Measurements from ENCODE around the gene CSF3R.

Gene CSF3R

GRCh38 chr1:36482724-36483388 is at the start of gene CSF3R:
TSS of gene CSF3R (minus strand) at chr1:36482913. CDS start at chr1:36479496, 3,417 bp downstream.
- no peak for DNase-seq

GRCh38 chr1:36531833-36532232 is 49.1 kb upstream of the CSF3R start:
- DNase-seq = no peak

- no peak for DNase-seq
Measured at GRCh38 chr1:36530791-36531190, 48.1 kb upstream of the CSF3R start.

- DNase-seq = no peak
Measured at GRCh38 chr1:36530261-36530660, 47.5 kb upstream of the CSF3R start.

GRCh38 chr1:36529769-36530260 is 47.1 kb upstream of the CSF3R start:
- DNase-seq = no peak

GRCh38 chr1:36528361-36529349 is 45.9 kb upstream of the CSF3R start:
- no peak for DNase-seq

- no peak for DNase-seq
Measured at GRCh38 chr1:36525166-36525565, 42.5 kb upstream of the CSF3R start.

GRCh38 chr1:36524359-36525062 is 41.8 kb upstream of the CSF3R start:
- DNase-seq = no peak

GRCh38 chr1:36523850-36524249 is 41.1 kb upstream of the CSF3R start:
- DNase-seq = no peak

GRCh38 chr1:36523230-36523495 is 40.5 kb upstream of the CSF3R start:
- DNase-seq = no peak

- no peak for DNase-seq
Measured at GRCh38 chr1:36522461-36523229, 39.9 kb upstream of the CSF3R start.

- no peak for DNase-seq
Measured at GRCh38 chr1:36522021-36522420, 39.3 kb upstream of the CSF3R start.

GRCh38 chr1:36520771-36521420 is 38.2 kb upstream of the CSF3R start:
- DNase-seq = no peak

- no peak for DNase-seq
Measured at GRCh38 chr1:36520056-36520455, 37.3 kb upstream of the CSF3R start.

GRCh38 chr1:36517011-36517771 is 34.5 kb upstream of the CSF3R start:
- no peak for DNase-seq

- DNase-seq = peak; percentile 39
Measured at GRCh38 chr1:36516372-36517010, 33.8 kb upstream of the CSF3R start.

GRCh38 chr1:36515315-36516138 is 32.8 kb upstream of the CSF3R start:
- no peak for DNase-seq

GRCh38 chr1:36514501-36514900 is 31.8 kb upstream of the CSF3R start:
- DNase-seq = no peak

- no peak for DNase-seq
Measured at GRCh38 chr1:36513676-36514473, 31.2 kb upstream of the CSF3R start.

All from kidney glomerular epithelial cell (primary cell).